HG03280 (cell line): ENCODE data around the gene NEK2.
"Not testable (repeated sequence)": the region's sequence is repeated elsewhere in the genome, so short reads cannot be mapped to it uniquely, and the experiment has no call there.

ENCODE experiments used
- ATAC-seq: cut with Tn5 transposase; IDR thresholded peaks from one replicate; pipeline ENCODE4 v1.9.1; 2021; ENCODE audit warnings: mild to moderate bottlenecking, moderate library complexity; ENCODE audit not compliant: unreplicated experiment

NEK2 gene

DNA sequence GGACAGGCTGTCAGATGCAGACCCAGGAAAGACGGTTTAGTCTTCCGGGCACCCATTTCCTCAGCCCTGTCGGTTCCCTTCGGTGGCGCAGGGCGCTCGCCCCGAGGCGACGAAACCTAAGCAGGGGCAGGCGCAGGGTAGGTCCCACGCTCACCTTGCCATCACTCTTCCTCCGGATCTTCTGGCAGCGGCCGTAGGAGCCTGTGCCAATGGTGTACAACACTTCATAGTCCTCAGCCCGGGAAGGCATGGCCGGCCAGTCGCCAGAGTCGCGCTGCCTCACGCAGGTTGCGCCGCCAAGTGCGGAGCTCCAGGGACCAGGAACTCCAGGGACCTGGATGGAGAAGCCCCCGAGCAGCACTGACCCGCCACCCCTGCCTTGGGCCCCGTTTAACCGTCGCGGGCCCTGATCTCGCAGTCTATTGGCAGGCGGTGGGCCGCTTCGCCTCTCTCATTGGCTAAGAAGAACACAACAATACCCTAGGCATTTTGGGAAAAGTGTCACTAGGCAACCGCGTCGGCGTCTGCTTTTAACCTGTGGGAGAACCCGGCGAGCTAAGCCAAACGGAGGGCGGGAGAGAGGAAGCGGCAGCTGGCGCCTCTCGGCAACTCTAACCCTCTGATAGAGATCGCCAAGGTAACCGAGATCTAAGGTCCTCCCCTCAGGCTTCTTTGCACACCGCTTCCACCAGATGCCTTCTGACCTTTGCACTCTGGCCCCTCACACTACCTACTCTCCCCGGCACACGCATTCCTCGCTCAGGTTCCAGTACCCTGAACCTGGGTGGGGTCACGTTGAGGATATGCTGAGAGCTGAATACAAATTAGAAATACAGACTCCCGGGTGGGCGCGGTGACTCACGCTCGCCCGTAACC lies at the start of gene NEK2:
TSS of gene NEK2 (minus strand) at position 392 of the 876 bp plus-strand sequence. CDS start at position 250, 142 bp downstream.
- peak; percentile 92 for ATAC-seq

DNA sequence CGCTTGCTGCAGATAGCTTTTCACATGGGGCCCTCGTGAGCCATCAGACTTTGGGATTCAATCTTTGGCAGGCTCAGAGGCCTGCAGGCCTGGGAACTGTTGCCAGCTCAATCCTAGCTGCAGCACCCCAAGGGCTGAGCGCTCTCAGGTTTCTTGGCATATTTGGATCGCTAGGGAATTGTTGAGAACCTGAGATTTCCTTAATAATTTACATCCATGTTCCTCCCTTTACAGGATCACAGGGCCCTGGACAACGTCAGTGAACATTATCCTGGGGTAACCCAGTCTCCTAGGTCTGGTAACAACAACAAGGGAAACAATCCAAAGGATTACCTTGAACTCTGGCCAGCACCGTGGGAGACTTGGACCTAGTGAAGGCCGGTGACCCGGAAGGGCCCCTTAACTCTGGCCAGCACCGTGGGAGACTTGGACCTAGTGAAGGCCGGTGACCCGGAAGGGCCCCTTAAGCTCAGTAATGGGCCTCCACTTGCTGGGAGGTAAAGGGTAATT lies 49.3 kb upstream of the NEK2 start:
- no peak for ATAC-seq

DNA sequence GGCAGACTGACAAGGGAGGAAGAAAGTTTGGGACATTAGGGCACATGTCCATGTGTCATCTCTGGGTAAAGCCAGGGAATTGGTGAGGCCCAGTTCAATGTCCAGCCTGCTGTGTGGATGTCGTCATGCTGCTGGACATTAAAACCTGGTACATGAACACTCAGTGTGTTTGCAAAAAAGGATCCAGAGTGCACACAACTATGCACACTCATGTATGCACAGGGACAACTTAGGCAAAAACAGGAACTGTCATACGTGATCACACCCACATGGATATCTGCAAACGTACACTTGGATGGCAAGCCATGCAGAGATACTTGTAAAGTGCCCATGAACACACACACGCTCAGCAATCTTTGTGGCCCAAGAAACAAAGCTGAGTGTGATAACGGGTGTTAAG lies 47.9 kb upstream of the NEK2 start:
- no peak for ATAC-seq

GRCh38 chr1:211722277-211723175 lies 47.1 kb upstream of the NEK2 start:
- ATAC-seq, result no peak

DNA sequence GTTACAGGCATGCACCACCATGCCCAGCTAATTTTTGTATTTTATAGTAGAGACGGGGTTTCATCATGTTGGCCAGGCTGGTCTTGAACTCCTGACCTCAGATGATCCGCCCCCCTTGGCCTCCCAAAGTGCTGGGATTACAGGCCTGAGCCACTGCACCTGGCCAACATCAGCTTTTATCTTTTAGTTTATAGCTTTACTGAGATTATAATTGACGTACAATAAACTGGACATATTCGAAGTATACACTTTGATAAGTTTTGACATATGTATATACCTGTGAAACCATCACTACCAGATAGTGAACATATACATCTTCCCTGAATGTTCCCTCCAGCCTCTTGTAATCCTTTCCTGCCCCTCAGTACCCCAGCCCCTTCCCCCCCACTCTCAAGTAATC lies 41.1 kb upstream of the NEK2 start:
- not testable (repeated sequence) for ATAC-seq

DNA sequence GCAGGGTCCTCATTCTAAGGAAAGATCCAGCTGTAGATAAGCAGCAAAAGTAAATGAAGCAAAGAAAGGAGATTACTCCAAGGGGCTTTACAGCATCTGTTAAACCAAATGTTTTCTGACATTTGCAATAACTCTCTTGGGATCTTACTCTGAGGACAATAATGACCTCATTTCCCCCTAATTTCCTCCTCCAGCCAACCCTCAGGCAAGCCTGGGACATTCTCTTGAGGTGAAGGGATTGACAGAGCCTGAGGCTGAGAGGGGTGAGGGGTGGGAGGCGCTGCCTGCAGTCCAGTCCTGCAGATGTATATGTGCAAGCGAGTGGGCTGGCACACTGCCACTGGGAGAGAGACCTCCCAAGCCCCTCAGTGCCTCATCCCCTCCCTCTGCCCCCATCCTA lies 40.5 kb upstream of the NEK2 start:
- ATAC-seq, result no peak

- no peak for ATAC-seq
Observed at GRCh38 chr1:211714154-211714553, 38.7 kb upstream of the NEK2 start.

DNA sequence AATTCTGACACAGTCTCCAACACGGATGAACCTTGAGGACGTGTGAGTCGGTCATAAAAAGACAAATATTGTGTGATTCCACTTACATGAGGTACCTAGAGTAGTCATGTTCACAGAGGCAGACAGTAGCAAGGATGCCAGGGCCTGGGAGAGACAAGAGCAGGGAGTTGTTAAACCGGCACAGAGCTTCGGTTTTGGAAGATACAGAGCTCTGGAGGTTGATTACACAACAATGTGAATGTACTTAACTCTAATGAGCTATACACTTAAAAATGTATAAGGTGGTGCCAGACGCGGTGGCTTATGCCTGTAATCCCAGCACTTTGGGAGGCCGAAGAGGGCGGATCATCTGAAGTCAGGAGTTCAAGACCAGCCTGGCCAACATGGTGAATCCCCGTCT lies 37.8 kb upstream of the NEK2 start:
- no peak for ATAC-seq

- no peak for ATAC-seq
Observed at GRCh38 chr1:211711315-211711705, 35.9 kb upstream of the NEK2 start.

- no peak for ATAC-seq
Observed at GRCh38 chr1:211710566-211711314, 35.3 kb upstream of the NEK2 start.

DNA sequence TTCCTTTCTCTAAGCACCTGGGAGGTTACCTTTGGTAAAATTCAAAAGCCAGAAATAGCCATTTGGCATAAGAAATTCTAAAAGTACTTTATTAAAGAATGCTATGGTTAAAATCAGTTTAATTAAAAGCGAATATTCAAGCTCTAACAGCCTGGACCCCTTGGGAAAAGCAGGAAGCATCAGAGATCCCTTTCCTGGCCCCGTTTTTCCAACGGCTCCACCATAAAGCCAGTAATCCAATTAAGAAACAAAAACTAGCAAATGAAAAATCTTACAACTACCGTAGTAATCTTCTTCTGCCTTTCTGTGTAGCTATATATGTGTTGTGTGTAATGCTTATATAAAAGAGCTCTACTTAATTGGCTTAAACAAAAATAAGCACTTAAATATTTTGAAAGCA lies 33.5 kb upstream of the NEK2 start:
- no peak for ATAC-seq

- no peak for ATAC-seq
Observed at GRCh38 chr1:211708006-211708405, 32.6 kb upstream of the NEK2 start.

DNA sequence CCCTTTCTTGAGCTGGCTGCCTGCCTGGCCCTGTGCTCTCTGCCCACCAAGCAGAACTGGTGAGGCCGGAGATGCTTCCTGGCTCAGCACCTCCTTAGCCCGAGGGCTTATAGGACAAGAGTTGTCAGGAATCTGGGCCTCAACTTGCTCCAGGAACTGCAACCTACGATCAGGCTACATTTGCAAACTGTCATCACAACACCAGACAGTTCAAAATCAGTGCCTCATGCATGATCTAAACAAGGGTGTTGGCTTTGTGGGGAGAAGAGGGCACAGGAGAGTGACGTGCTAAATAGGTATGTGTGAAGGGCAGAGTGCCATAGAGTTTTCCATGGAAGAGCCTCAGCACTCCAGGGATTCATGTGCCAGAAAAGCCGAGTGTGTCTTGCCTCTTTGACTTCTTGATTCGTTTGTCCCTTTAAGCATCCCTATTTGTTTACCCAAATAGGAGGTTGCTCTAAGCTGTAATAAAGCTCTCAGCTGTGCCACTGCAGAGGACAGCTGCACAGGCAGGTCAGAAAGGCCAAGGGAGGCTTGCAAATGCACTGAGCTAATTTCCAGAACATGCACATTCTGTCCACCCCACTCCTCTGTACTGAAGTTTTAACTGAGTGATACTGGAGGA lies 30.2 kb upstream of the NEK2 start:
- ATAC-seq, result no peak

GRCh38 chr1:211704543-211704942 lies 29.1 kb upstream of the NEK2 start:
- ATAC-seq, result no peak

GRCh38 chr1:211703812-211704537 lies 28.6 kb upstream of the NEK2 start:
- ATAC-seq, result no peak

DNA sequence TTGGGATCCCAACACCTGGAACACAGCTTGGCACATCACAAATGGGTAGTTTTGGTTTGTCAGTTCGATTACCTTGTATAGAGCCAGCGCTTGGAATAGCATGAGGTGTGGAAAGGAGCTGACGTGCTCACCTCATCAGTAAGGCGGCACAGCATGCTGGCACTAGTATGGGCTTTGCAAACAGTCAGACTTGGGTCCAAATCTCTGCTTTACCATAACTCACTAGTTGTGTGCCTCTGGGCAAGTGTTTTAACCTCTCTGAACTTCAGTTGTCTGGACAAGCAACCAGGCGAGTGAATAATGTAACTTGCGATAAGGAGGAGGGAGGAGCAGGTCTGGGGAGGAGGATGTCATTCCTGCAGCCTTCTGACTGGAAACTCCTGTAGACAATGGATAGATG lies 26.3 kb upstream of the NEK2 start:
- no peak for ATAC-seq

DNA sequence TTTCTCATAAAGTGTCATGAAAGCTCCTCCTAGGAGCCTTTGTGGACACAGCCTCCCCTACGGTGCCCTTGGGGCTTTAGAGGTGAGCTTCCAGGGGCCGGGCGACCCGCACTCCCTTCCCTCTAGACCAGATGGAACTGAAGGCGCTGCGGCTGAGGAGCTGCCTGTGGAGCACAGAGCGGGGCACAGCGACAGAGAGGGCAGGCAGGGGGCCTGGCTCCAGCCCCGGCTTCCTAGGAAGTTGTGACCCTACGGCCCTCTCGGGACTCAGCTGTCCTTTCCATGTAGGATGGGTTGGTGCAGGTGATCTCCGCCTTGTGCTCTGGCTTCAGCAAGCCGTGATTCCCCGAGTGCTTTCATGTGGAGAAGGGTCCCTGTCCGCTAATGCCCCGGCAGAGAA lies 23.6 kb upstream of the NEK2 start:
- ATAC-seq, result no peak

GRCh38 chr1:211698161-211699026 lies 23.0 kb upstream of the NEK2 start:
- peak; percentile 69 for ATAC-seq

- peak; percentile 63 for ATAC-seq
Observed at GRCh38 chr1:211697356-211697755, 21.9 kb upstream of the NEK2 start.
